Stimulated activated CD4-positive, alpha-beta T cell treated with anti-CD3 and anti-CD28 coated beads, Interleukin-12 subunit alpha, Interleukin-12 subunit beta, amount 100 ng/mL, for 48 hours (primary cell): ENCODE data around the gene SUGP1.
"Not testable (repeated sequence)": the region's sequence is repeated elsewhere in the genome, so short reads cannot be mapped to it uniquely, and the experiment has no call there.

Experiments
- DNase-seq, 3 donors: peaks; one replicate each; pipeline ENCODE4 v3.0.0-alpha.2; 2020; ENCODE audit warnings: low read depth in 2 of 3, low spot score in 1 of 3

SUGP1 gene

GRCh38 chr19:19268453-19269385 is 51.6 kb downstream of the SUGP1 start:
- no peak for DNase-seq

- no peak for DNase-seq
These were observed 53.0 kb downstream of the SUGP1 start for GRCh38 chr19:19267305-19267704.

- no peak for DNase-seq
These were observed 56.3 kb downstream of the SUGP1 start for GRCh38 chr19:19263886-19264487.

GRCh38 chr19:19262190-19263057 is 57.9 kb downstream of the SUGP1 start:
- no peak for DNase-seq

GRCh38 chr19:19261350-19262189 is 58.7 kb downstream of the SUGP1 start:
- no peak for DNase-seq

- DNase-seq: no peak
These were observed 59.7 kb downstream of the SUGP1 start for GRCh38 chr19:19260417-19261214.

GRCh38 chr19:19259741-19260140 is 60.6 kb downstream of the SUGP1 start:
- DNase-seq: no peak

GRCh38 chr19:19258589-19259338 is 61.5 kb downstream of the SUGP1 start:
- DNase-seq: no peak

- DNase-seq: no peak
These were observed 62.3 kb downstream of the SUGP1 start for GRCh38 chr19:19257836-19258588.

- no peak for DNase-seq
These were observed 63.2 kb downstream of the SUGP1 start for GRCh38 chr19:19257137-19257536.

- DNase-seq: no peak
These were observed 64.0 kb downstream of the SUGP1 start for GRCh38 chr19:19256072-19256969.

GRCh38 chr19:19253409-19253808 is 66.9 kb downstream of the SUGP1 start:
- not testable (repeated sequence) for DNase-seq

- DNase-seq: no peak
These were observed 70.0 kb downstream of the SUGP1 start for GRCh38 chr19:19250196-19250801.

- DNase-seq: no peak
These were observed 79.8 kb downstream of the SUGP1 start for GRCh38 chr19:19240476-19240875.

GRCh38 chr19:19239675-19240074 is 80.6 kb downstream of the SUGP1 start:
- DNase-seq: no peak

- no peak for DNase-seq
These were observed 82.0 kb downstream of the SUGP1 start for GRCh38 chr19:19238126-19238894.
